ENCODE results near the gene PLCXD1.

The PLCXD1 gene

DNA sequence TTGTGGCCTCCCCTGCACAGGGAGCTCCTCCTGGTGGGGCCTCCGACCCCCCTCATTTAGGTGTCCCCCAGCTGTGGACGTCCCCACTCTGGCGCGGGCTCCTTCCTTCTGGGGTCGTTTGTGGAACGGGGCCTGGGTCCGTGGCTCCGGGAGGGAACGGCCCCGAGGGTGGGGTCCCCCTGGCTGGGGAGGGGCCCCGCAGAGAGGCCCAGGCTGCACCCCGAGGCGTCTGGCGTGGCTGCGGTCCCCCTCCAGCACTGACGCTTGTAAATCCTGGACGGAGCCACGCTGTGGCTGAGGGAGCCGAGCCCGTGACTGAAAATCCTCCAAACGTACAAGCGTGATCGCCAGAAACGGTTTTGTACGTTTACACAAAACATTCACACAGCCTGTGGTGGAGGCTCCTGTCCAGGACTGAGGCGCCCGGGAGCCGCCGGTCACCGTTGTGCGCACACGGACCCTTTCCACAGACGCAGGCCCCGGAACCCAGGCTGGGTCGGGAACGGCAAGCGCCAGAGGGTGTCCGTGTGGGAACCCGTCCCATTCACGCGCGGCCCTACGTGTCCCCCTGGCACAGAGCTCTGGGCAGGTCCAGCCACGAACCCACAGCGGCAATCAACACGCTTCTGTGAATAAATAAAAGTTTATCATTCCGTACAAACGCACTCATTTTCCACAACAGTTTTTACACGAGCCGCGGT is 52.6 kb downstream of the PLCXD1 start:
- FAIRE-seq, result no peak
- DNase-seq (ENCODE audit: low spot score), result no peak

- no peak for DNase-seq (ENCODE audit: low spot score)
- no peak for FAIRE-seq
Observed at GRCh38 chrX:334331-334891, 53.2 kb downstream of the PLCXD1 start.

DNA sequence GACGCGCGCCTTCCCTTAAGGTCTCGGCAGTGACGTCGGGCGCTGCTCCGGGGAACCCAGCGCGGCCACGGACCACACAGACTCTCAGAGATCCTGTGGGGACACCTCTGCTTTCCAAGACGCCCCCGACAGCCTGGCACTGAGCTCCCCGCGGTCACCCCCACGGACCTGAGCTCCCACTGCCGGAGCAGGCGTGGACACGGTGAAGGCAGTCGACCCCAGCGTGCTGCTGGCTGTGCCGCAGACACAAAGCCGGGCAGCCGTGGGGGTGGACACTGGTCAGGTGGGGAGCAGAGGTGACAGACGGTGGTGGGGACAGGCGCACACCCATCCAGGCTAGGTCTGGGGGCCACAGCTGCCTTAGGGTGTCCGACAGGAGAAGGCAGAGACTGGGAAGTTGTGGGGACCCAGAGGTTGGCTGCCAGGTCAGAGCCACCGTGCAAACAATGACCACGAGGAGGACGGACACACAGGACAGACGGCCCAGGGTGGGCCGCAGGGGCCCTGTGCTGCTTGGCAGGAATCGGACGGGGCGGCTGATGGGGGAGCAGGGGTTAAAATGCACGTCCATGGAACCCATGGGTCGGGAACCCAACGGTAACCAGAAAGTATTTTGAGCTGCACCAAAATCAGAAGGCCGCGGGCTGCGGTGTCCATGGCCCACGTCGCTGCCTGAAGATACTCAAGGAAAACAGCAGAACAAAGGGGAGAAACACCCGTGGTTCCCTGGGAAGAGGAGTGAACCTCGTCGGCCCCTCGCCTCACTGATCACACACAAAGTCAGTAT is 54.0 kb downstream of the PLCXD1 start:
- DNase-seq (ENCODE audit: low spot score) (no peak), FAIRE-seq (no peak)

GRCh38 chrX:335758-336155 is 54.6 kb downstream of the PLCXD1 start:
- FAIRE-seq, result no peak

DNA sequence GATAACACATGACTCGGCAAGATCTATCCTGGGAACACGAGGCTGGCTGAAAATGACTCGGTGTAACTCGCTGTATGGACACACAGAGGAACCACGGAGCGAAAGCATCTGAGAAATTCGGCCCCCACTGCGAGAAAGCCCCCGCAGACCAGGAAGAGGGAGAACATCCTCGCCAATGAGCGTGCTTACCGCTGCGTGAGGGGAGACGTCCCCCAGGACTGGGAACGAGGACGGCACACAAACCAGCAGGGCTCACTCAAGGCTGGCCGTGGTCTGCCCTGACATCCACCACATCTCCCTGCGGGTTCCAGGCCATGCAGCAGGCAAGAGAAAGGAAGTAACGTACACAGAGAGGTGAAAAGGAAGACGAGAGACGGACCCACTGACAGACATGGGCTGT is 55.0 kb downstream of the PLCXD1 start:
- DNase-seq (ENCODE audit: low spot score), result no peak
- FAIRE-seq, result no peak

More at GRCh38 chrX:335758-336155, 54.6 kb downstream of the PLCXD1 start:
- no peak for DNase-seq (ENCODE audit: low spot score)

GRCh38 chrX:337331-337831 is 56.2 kb downstream of the PLCXD1 start:
- FAIRE-seq (no peak), DNase-seq (ENCODE audit: low spot score) (no peak)

GRCh38 chrX:338281-338835 is 57.2 kb downstream of the PLCXD1 start:
- FAIRE-seq (no peak), DNase-seq (ENCODE audit: low spot score) (no peak)

DNA sequence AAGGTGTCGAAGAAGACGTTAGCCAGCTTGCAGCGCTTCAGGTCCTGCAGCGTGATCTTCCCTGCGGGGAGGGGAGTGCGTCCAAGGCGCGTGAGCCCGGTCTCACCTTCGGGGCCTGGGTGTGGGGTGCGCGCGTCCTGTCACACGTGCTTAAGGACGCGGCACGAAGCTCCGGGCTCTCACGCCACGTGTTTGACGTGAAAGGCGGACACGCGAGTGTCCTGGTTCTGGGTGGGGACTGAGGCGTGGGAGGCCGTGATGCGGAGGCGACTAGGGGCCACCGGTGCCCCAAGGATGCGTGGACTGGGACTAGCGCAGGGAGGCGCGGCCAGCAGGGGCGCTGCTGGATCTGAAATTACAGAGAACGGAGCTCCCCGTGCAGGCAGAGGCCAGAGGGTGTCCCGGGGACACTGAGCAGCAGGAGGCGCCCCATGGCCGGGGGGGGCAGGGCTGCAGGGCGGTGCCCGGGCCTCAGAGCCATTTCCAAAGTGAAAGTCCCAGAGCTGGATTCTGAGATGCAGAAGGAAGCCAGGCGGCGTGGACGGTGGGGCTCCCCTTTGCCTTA is 57.7 kb downstream of the PLCXD1 start:
- FAIRE-seq, result no peak
- no peak for DNase-seq (ENCODE audit: low spot score)

GRCh38 chrX:340121-340520 is 58.9 kb downstream of the PLCXD1 start:
- FAIRE-seq (no peak), DNase-seq (ENCODE audit: low spot score) (peak; percentile 16)

DNA sequence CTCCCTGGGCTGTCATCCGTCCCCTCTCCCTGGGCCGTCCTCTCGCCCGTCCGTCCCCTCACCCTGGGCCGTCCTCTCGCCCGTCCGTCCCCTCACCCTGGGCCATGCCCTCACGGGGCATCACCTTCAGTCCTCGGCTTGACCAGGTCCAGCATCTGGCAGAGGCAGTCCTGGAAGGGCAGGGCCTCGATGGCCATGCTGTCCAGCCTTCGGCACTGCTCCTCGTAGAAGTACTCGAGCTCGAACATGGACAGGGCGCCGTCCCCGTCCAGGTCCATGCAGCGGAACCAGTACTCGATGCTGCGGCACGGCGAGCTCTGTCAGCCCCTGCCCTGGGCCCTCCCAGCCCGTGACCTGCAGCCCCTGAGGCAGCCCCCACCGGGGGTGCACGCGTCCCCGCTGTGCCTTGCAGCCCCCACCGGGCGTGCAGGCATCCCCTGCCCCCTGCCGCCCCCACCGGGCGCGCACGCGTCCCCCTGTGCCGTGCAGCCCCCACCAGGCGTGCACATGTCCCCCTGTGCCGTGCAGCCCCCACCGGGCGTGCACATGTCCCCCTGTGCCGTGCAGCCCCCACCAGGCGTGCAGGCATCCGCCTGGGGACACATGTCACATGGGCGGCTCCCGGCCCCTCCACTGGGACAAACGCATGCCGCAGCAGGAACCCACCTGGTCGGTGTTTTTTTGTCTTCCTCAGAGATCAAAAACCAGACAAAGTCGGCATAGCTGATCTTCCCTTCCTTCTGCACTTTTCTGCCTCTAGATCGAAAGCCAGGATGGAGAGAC is 59.7 kb downstream of the PLCXD1 start:
- FAIRE-seq (no peak), DNase-seq (ENCODE audit: low spot score) (no peak)

GRCh38 chrX:341541-342101 is 60.4 kb downstream of the PLCXD1 start:
- FAIRE-seq (no peak), DNase-seq (ENCODE audit: low spot score) (no peak)

- no peak for FAIRE-seq
- DNase-seq (ENCODE audit: low spot score), result no peak
Observed at GRCh38 chrX:344371-344901, 63.3 kb downstream of the PLCXD1 start.

GRCh38 chrX:345020-345925 is 64.1 kb downstream of the PLCXD1 start:
- no peak for FAIRE-seq
- DNase-seq (ENCODE audit: low spot score), result no peak

- FAIRE-seq, result no peak
- DNase-seq (ENCODE audit: low spot score), result no peak
Observed at GRCh38 chrX:346034-346813, 65.0 kb downstream of the PLCXD1 start.

DNA sequence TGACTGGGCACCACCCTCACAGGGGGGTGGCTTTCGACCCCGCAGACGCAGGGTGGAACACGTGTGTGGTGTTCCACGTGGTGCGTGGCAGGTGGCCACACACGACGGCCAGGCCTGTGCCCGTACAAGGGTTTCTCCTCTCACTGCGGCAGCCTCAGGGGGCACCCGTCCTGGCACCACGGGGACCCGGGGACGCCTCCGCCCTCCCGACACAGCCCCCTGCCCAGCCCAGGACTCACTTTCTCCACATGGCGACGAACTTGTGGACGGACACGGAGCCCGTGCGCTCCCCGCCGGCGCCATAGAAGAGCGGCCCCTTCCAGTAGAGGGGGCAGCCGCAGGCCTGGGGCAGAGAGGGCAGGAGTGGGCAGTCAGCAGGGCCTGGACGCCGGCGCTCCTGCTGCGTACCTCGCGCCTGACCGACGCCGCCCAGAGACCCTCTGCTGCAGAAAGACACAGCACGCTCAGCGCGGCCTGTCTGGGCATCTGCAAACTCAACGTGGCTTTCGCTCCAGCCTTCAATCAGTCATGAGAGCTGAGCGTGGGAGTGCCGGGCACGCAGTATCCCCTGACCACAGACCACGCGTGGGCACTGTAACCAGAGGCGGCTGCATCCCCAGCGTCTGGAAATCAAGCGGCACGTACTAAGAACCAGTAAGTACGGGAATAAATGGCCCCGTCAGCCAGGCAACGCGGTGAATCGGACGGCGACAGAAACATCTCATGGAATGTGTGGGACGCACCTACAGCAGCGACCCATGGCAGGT is 66.4 kb downstream of the PLCXD1 start:
- no peak for DNase-seq (ENCODE audit: low spot score)

GRCh38 chrX:348461-349117 is 67.4 kb downstream of the PLCXD1 start:
- FAIRE-seq, result no peak
- DNase-seq (ENCODE audit: low spot score), result no peak

More for the DNA sequence above, 66.4 kb downstream of the PLCXD1 start:
- FAIRE-seq, result no peak

GRCh38 chrX:349196-349595 is 68.0 kb downstream of the PLCXD1 start:
- DNase-seq (ENCODE audit: low spot score) (no peak), FAIRE-seq (no peak)
